Pulmonary artery endothelial cell (primary cell): ENCODE data around the gene ORAI2. TPM values are rescaled to one million over a fixed set of nuclear protein-coding genes. Genes with fewer than 3 reads are reported as not detected.
"Not testable (repeated sequence)": the region's sequence is repeated elsewhere in the genome, so short reads cannot be mapped to it uniquely, and the experiment has no call there.

Source experiments
- DNase-seq: peaks from one replicate; pipeline ENCODE4 v3.0.0-alpha.2; 2011; ENCODE audit warnings: low read depth, low spot score
- total RNA-seq: library from RNA; depleted of rRNA; stranded (reverse); fragments of >200 nt; gene quantifications from 2 replicates; pipeline ENCODE4 v1.2.3, GENCODE V29; 2014

The ORAI2 gene
- total RNA-seq, 1 donor from 2014 or later = 84.0 TPM

DNA sequence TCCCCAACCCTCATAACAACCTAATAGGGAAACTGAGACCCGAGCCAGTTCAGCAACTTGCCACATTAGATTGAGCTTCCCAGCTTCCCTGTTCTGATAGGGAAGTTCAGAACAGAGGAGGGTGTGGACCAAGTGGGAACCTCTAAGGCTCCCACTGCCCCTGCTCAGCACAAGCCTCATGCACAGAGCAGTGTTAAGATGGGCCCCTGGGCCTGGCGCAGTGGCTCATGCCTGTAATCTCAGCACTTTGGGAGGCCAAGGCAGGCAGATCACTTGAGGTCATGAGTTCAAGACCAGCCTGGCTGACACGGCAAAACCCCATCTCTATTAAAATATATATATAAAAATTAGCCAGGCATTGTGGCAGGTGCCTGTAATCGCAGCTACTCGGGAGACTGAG is 63.9 kb downstream of the ORAI2 start:
- not testable (repeated sequence) for DNase-seq

- DNase-seq = not testable (repeated sequence)
Measured at GRCh38 chr7:102498321-102498720, 64.9 kb downstream of the ORAI2 start.

DNA sequence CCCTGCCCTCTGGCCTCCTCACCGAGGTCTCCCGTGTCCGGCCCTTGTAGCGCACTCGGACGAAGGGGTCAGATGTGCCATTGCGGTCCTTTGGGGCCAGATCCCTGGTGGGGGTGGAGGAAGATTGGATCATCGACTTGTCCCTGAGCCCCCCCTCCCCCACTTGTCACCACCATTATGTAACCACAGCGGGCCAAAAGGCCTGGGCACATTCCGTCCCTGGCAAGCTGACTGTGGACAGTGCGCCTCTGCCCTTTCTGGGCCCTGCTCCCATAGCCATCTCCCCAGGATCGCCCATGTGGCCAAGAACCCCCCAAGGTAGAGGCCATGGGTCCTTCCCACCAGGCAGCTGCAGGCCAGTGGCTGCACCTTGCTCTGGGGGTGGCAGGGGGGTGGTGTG is 69.8 kb downstream of the ORAI2 start:
- DNase-seq = not testable (repeated sequence)

- not testable (repeated sequence) for DNase-seq
Measured at GRCh38 chr7:102505298-102506185, 72.2 kb downstream of the ORAI2 start.

Other genes with a start within 250 kb of the ORAI2 start
- gene SH2B2, start 146.7 kb upstream of the ORAI2 start, total RNA-seq = 0.86 and 0.88 TPM in 2 replicates
- gene SPDYE6, start 77.1 kb upstream of the ORAI2 start, total RNA-seq = not detected in 2 replicates
- gene PRKRIP1, start 37.2 kb upstream of the ORAI2 start, total RNA-seq = 13.8 and 14.3 TPM in 2 replicates
- gene ALKBH4, start 31.3 kb downstream of the ORAI2 start, total RNA-seq = 11.5 and 13.4 TPM in 2 replicates
- gene LRWD1, start 31.4 kb downstream of the ORAI2 start, total RNA-seq = 27.1 and 35.7 TPM in 2 replicates
- gene POLR2J, start 45.3 kb downstream of the ORAI2 start, total RNA-seq = 38.6 and 42.0 TPM in 2 replicates
- gene RASA4B, start 84.2 kb downstream of the ORAI2 start, total RNA-seq = 1.5 and 2.2 TPM in 2 replicates
- 1.2 and 1.3 TPM in 2 replicates for gene UPK3BL2, start 110.1 kb downstream of the ORAI2 start, total RNA-seq
- not detected in 2 replicates for gene SPDYE2, start 117.7 kb downstream of the ORAI2 start, total RNA-seq
- 16.9 and 21.8 TPM in 2 replicates for gene POLR2J3, start 139.0 kb downstream of the ORAI2 start, total RNA-seq
- 2.5 and 3.6 TPM in 2 replicates for gene RASA4, start 183.2 kb downstream of the ORAI2 start, total RNA-seq
- 5.3 and 8.6 TPM in 2 replicates for gene UPK3BL1, start 209.2 kb downstream of the ORAI2 start, total RNA-seq
- not detected in 2 replicates for gene SPDYE2B, start 216.7 kb downstream of the ORAI2 start, total RNA-seq
- 1.7 and 2.6 TPM in 2 replicates for gene POLR2J2, start 238.1 kb downstream of the ORAI2 start, total RNA-seq